ENCODE results near the gene MDGA2.

The MDGA2 gene

GRCh38 chr14:47619392-47619791, 56.0 kb downstream of the MDGA2 start:
- DNase-seq (ENCODE audit: low read depth), result no peak

GRCh38 chr14:47606566-47606965, 68.8 kb downstream of the MDGA2 start:
- no peak for DNase-seq (ENCODE audit: low read depth)

- no peak for DNase-seq (ENCODE audit: low read depth)
Observed at GRCh38 chr14:47596860-47597259, 78.5 kb downstream of the MDGA2 start.

GRCh38 chr14:47596232-47596631, 79.2 kb downstream of the MDGA2 start:
- no peak for DNase-seq (ENCODE audit: low read depth)

GRCh38 chr14:47595552-47595951, 79.9 kb downstream of the MDGA2 start:
- DNase-seq (ENCODE audit: low read depth), result no peak

GRCh38 chr14:47590767-47591495, 84.5 kb downstream of the MDGA2 start:
- no peak for DNase-seq (ENCODE audit: low read depth)

- DNase-seq (ENCODE audit: low read depth), result no peak
Observed at GRCh38 chr14:47585447-47585846, 90.0 kb downstream of the MDGA2 start.

GRCh38 chr14:47567273-47567672, 108.1 kb downstream of the MDGA2 start:
- no peak for DNase-seq (ENCODE audit: low read depth)

GRCh38 chr14:47557894-47558293, 117.5 kb downstream of the MDGA2 start:
- no peak for DNase-seq (ENCODE audit: low read depth)

GRCh38 chr14:47555333-47555732, 120.1 kb downstream of the MDGA2 start:
- DNase-seq (ENCODE audit: low read depth), result no peak

- no peak for DNase-seq (ENCODE audit: low read depth)
Observed at GRCh38 chr14:47549886-47550285, 125.5 kb downstream of the MDGA2 start.

- no peak for DNase-seq (ENCODE audit: low read depth)
Observed at GRCh38 chr14:47543459-47543858, 131.9 kb downstream of the MDGA2 start.

- DNase-seq (ENCODE audit: low read depth), result no peak
Observed at GRCh38 chr14:47541662-47542061, 133.7 kb downstream of the MDGA2 start.

- no peak for DNase-seq (ENCODE audit: low read depth)
Observed at GRCh38 chr14:47539031-47539461, 136.4 kb downstream of the MDGA2 start.

GRCh38 chr14:47536341-47536740, 139.1 kb downstream of the MDGA2 start:
- DNase-seq (ENCODE audit: low read depth), result no peak

GRCh38 chr14:47526591-47527244, 148.7 kb downstream of the MDGA2 start:
- DNase-seq (ENCODE audit: low read depth), result no peak

- no peak for DNase-seq (ENCODE audit: low read depth)
Observed at GRCh38 chr14:47524524-47524923, 150.9 kb downstream of the MDGA2 start.

- DNase-seq (ENCODE audit: low read depth), result no peak
Observed at GRCh38 chr14:47520382-47520781, 155.0 kb downstream of the MDGA2 start.

- DNase-seq (ENCODE audit: low read depth), result no peak
Observed at GRCh38 chr14:47511829-47512228, 163.6 kb downstream of the MDGA2 start.

- DNase-seq (ENCODE audit: low read depth), result no peak
Observed at GRCh38 chr14:47509957-47510356, 165.4 kb downstream of the MDGA2 start.

- DNase-seq (ENCODE audit: low read depth), result no peak
Observed at GRCh38 chr14:47507861-47508260, 167.5 kb downstream of the MDGA2 start.

GRCh38 chr14:47500369-47500768, 175.0 kb downstream of the MDGA2 start:
- DNase-seq (ENCODE audit: low read depth), result no peak

GRCh38 chr14:47490766-47491165, 184.6 kb downstream of the MDGA2 start:
- no peak for DNase-seq (ENCODE audit: low read depth)

- no peak for DNase-seq (ENCODE audit: low read depth)
Observed at GRCh38 chr14:47490353-47490752, 185.1 kb downstream of the MDGA2 start.
